ENCODE data around the gene COX8A. TPM values are rescaled to one million over a fixed set of nuclear protein-coding genes. Genes with fewer than 3 reads are reported as not detected.

Gene COX8A
- total and polyA plus RNA-seq, 12 donors: 279 to 810 (median 426) TPM

DNA sequence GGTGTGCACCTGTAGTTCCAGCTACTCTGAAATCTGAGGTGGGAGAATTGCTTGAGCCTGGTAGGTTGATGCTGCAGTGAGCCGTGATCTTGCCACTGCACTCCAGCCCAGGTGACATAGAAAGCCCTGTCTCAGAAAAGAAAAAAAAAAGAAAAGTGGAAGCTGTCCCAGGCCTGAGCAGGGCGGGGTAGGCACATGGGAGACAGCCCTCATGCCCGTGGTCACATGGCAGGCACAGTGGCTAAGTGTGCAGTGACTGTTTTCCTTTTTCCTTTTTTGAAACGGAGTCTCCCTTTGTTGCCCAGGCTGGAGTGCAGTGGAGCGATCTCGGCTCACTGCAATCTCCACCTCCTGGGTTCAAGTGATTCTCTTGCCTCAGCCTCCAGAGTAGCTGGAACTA is 19.6 kb downstream of the COX8A start:
- H3K4me3 ChIP-seq: no peak overlapping the region
- H3K4me1 ChIP-seq (replicated peaks in 1 of 2): peaks cover 0 to 3% of the 10 kb centered on the region in 2 donors
- no peak overlapping the region for H3K27ac ChIP-seq
- no peaks in the 10 kb centered on the region for H3K9me3 ChIP-seq (replicated peaks in 1 of 3)
- TF ChIP-seq, protein P1, sequence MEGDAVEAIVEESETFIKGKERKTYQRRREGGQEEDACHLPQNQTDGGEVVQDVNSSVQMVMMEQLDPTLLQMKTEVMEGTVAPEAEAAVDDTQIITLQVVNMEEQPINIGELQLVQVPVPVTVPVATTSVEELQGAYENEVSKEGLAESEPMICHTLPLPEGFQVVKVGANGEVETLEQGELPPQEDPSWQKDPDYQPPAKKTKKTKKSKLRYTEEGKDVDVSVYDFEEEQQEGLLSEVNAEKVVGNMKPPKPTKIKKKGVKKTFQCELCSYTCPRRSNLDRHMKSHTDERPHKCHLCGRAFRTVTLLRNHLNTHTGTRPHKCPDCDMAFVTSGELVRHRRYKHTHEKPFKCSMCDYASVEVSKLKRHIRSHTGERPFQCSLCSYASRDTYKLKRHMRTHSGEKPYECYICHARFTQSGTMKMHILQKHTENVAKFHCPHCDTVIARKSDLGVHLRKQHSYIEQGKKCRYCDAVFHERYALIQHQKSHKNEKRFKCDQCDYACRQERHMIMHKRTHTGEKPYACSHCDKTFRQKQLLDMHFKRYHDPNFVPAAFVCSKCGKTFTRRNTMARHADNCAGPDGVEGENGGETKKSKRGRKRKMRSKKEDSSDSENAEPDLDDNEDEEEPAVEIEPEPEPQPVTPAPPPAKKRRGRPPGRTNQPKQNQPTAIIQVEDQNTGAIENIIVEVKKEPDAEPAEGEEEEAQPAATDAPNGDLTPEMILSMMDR (IDR thresholded peaks at IDR 0.05): no peak
- DNase-seq: no peak
- H3K27me3 ChIP-seq: no peaks in the 10 kb centered on the region
- 69 to 77% (median 73%) methylated on average over 6 of the region's 6 CpGs for WGBS, 4 donors
- peaks cover 0 to 69% of the 10 kb centered on the region in 2 donors for H3K36me3 ChIP-seq (replicated peaks in 1 of 2)
- intact Hi-C loops (cut with DNase I): no loop called here

DNA sequence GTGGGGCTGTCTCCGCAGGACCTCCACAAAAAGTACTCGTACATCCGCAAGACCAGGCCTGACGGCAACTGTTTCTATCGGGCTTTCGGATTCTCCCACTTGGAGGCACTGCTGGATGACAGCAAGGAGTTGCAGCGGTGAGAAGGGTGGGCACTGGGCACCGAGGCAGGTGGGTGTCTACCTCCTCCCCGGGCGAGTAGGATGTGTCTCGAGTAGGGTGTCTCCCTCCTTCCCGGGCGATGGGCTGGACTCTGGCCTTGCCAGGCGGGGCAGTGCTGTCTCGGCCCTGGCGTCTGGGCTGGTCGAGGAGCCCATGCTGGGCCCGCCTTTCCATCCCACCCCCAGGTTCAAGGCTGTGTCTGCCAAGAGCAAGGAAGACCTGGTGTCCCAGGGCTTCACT is 22.1 kb downstream of the COX8A start:
- TF ChIP-seq POLR2A (IDR thresholded peaks at IDR 0.05): no peak
- H3K36me3 ChIP-seq (replicated peaks in 1 of 2): peaks cover 0 to 46% of the 10 kb centered on the region in 2 donors
- no peaks in the 10 kb centered on the region for H3K9me3 ChIP-seq (replicated peaks in 1 of 3)
- no peak overlapping the region for H3K27ac ChIP-seq
- intact Hi-C loops (cut with DNase I): no loop called here
- H3K4me1 ChIP-seq (replicated peaks in 1 of 2): peaks cover 5 to 26% of the 10 kb centered on the region in 2 donors
- 84 to 92% (median 89%) methylated on average over 4 to 18 of the region's 18 CpGs for WGBS, 4 donors
- no peak overlapping the region for H3K4me3 ChIP-seq
- no peak for DNase-seq
- no peaks in the 10 kb centered on the region for H3K27me3 ChIP-seq

DNA sequence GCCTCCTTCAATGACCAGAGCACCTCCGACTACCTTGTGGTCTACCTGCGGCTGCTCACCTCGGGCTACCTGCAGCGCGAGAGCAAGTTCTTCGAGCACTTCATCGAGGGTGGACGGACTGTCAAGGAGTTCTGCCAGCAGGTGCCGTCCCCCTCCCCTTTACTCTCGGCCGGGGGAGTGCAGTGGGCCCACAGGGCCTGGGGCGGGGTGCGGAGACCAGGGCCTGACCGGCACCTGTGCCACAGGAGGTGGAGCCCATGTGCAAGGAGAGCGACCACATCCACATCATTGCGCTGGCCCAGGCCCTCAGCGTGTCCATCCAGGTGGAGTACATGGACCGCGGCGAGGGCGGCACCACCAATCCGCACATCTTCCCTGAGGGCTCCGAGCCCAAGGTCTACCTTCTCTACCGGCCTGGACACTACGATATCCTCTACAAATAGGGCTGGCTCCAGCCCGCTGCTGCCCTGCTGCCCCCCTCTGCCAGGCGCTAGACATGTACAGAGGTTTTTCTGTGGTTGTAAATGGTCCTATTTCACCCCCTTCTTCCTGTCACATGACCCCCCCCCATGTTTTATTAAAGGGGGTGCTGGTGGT is 22.8 kb downstream of the COX8A start:
- H3K9me3 ChIP-seq (replicated peaks in 1 of 3): no peaks in the 10 kb centered on the region
- peaks cover 5 to 33% of the 10 kb centered on the region in 2 donors for H3K4me1 ChIP-seq (replicated peaks in 1 of 2)
- WGBS, 4 donors: 82 to 94% (median 92%) methylated on average over 11 to 27 of the region's 27 CpGs
- no peaks in the 10 kb centered on the region for H3K27me3 ChIP-seq
- intact Hi-C loops (cut with DNase I): no loop called here
- H3K4me3 ChIP-seq: no peak overlapping the region
- DNase-seq: no peak
- TF ChIP-seq POLR2A (IDR thresholded peaks at IDR 0.05): no peak
- TF ChIP-seq, protein P1 (IDR thresholded peaks at IDR 0.05): no peak
- H3K27ac ChIP-seq: no peak overlapping the region
- H3K36me3 ChIP-seq (replicated peaks in 1 of 2): peaks cover 0 to 41% of the 10 kb centered on the region in 2 donors

DNA sequence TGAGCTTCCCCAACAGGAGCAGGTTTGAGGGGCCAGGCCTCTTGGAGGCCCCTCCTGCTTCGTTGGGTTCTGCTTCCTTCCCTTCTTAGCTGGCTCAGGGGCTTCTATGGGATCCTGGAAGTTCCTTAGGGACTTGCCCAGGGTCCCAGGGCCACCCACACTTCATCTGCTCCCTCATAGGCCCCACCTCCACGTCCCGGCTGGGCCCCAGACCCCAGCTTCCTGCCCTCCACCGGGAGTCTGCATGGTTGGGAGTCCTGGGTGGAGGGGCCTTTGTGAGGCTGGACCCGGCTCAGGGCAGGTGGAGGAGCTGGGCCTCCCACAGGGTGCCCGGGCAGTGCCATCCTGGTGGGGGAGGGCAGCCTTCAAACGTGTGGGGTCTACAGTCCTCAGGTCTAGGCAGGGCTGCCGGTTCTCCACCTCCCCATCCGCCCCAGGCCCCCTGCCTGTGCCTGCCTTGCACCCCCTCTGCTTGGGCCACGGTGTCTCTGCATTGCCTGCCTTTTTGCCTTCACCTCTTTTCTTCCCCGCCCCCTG is 23.4 kb downstream of the COX8A start:
- H3K9me3 ChIP-seq (replicated peaks in 1 of 3): no peaks in the 10 kb centered on the region
- no peaks in the 10 kb centered on the region for H3K27me3 ChIP-seq
- WGBS, 4 donors: 70 to 81% (median 79%) methylated on average over 6 to 11 of the region's 11 CpGs
- no peak overlapping the region for H3K4me3 ChIP-seq
- TF ChIP-seq POLR2A (IDR thresholded peaks at IDR 0.05): no peak
- TF ChIP-seq, protein P1 (IDR thresholded peaks at IDR 0.05): no peak
- intact Hi-C loops (cut with DNase I): no loop called here
- H3K36me3 ChIP-seq (replicated peaks in 1 of 2): peaks cover 0 to 41% of the 10 kb centered on the region in 2 donors
- H3K27ac ChIP-seq: no peak overlapping the region
- peaks cover 5 to 33% of the 10 kb centered on the region in 2 donors for H3K4me1 ChIP-seq (replicated peaks in 1 of 2)
- no peak for DNase-seq
